Gastrocnemius medialis (tissue), 4 donors: ENCODE results near the gene ADAMTSL1.

Source experiments
- POLR2A ChIP-seq, 2 donors: fragments of 450-650 bp; IDR thresholded peaks; one replicate each; pipeline ENCODE4 v1.6.1; 2017; ENCODE audit warnings: antibody characterized with exemption in 2 of 2, mild to moderate bottlenecking in 2 of 2, moderate library complexity in 2 of 2
- TF ChIP-seq, protein P1 (sequence below), 5 experiments: fragments of 450-650 bp in 3 of 5; fragments of 200-600 bp in 2 of 5; sonication (generic) in 2 of 5; IDR thresholded peaks in 4 of 5; conservative IDR thresholded peaks in 1 of 5; 1 replicate in 4 of 5; 2 replicates in 1 of 5; pipeline ENCODE4 v1.5.1; 2016 to 2019; ENCODE audit warnings: antibody characterized with exemption in 5 of 5, mild to moderate bottlenecking in 3 of 5, moderate library complexity in 3 of 5

DNA sequence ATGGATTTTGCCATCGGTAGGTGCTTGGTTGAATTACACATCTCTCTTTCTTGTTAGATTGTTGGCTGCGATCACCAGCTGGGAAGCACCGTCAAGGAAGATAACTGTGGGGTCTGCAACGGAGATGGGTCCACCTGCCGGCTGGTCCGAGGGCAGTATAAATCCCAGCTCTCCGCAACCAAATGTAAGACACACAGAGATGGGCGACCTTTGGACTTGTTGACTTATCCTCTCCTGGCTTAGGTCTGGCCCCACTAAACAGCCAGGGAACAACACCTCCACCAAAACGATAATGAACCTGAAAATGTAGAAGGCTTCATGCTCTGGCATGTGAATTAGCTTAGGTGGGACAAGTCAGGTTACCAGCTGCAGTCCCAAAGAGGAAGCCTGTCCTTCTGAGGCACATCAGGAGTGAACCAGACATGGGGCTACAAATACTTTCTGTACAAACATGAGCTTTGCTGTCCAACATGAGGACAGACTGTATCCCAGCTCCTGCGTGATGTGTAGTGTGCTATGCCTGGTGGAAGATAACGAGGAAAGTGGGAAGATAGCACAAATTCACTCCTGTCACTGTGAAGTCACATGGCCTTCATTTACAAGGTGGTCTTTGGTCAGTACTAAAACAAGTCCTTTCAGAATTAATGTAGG, 148.4 kb downstream of the ADAMTSL1 start:
- no peak for TF ChIP-seq POLR2A (IDR thresholded peaks at IDR 0.05)
- TF ChIP-seq, protein P1, sequence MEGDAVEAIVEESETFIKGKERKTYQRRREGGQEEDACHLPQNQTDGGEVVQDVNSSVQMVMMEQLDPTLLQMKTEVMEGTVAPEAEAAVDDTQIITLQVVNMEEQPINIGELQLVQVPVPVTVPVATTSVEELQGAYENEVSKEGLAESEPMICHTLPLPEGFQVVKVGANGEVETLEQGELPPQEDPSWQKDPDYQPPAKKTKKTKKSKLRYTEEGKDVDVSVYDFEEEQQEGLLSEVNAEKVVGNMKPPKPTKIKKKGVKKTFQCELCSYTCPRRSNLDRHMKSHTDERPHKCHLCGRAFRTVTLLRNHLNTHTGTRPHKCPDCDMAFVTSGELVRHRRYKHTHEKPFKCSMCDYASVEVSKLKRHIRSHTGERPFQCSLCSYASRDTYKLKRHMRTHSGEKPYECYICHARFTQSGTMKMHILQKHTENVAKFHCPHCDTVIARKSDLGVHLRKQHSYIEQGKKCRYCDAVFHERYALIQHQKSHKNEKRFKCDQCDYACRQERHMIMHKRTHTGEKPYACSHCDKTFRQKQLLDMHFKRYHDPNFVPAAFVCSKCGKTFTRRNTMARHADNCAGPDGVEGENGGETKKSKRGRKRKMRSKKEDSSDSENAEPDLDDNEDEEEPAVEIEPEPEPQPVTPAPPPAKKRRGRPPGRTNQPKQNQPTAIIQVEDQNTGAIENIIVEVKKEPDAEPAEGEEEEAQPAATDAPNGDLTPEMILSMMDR (IDR thresholded peaks at IDR 0.05 in 4 of 5, conservative IDR thresholded peaks at IDR 0.05 in 1 of 5): no peak
